ENCODE results near the gene RASA3.

Gene RASA3

GRCh38 chr13:114167885-114168284 is 35.5 kb upstream of the RASA3 start:
- no peak for TF ChIP-seq CTCF (IDR thresholded peaks at IDR 0.05; ENCODE audit: low read length, missing control alignments)
- no peak overlapping the region for H3K4me3 ChIP-seq (replicated peaks; ENCODE audit: low read depth, low read length)
- DNase-seq (ENCODE audit: low read depth) = no peak

- no peak overlapping the region for H3K4me3 ChIP-seq (replicated peaks; ENCODE audit: low read depth, low read length)
- no peak for TF ChIP-seq CTCF (IDR thresholded peaks at IDR 0.05; ENCODE audit: low read length, missing control alignments)
- DNase-seq (ENCODE audit: low read depth) = no peak
Observed at GRCh38 chr13:114167426-114167825, 35.0 kb upstream of the RASA3 start.

- TF ChIP-seq CTCF (IDR thresholded peaks at IDR 0.05; ENCODE audit: low read length, missing control alignments) = no peak
- no peak for DNase-seq (ENCODE audit: low read depth)
- no peak overlapping the region for H3K4me3 ChIP-seq (replicated peaks; ENCODE audit: low read depth, low read length)
Observed at GRCh38 chr13:114166381-114167131, 34.1 kb upstream of the RASA3 start.

GRCh38 chr13:114164681-114165429 is 32.4 kb upstream of the RASA3 start:
- no peak overlapping the region for H3K4me3 ChIP-seq (replicated peaks; ENCODE audit: low read depth, low read length)
- no peak for TF ChIP-seq CTCF (IDR thresholded peaks at IDR 0.05; ENCODE audit: low read length, missing control alignments)
- DNase-seq (ENCODE audit: low read depth) = no peak

- H3K4me3 ChIP-seq (replicated peaks; ENCODE audit: low read depth, low read length) = no peak overlapping the region
- no peak for TF ChIP-seq CTCF (IDR thresholded peaks at IDR 0.05; ENCODE audit: low read length, missing control alignments)
- no peak for DNase-seq (ENCODE audit: low read depth)
Observed at GRCh38 chr13:114164053-114164452, 31.6 kb upstream of the RASA3 start.

- no peak for TF ChIP-seq CTCF (IDR thresholded peaks at IDR 0.05; ENCODE audit: low read length, missing control alignments)
- DNase-seq (ENCODE audit: low read depth) = no peak
- H3K4me3 ChIP-seq (replicated peaks; ENCODE audit: low read depth, low read length) = no peak overlapping the region
Observed at GRCh38 chr13:114162533-114162922, 30.1 kb upstream of the RASA3 start.
